Pancreas (tissue), 10 donors: ENCODE results near the gene BTD. TPM values are rescaled to one million over a fixed set of nuclear protein-coding genes. Genes with fewer than 3 reads are reported as not detected.

Experiments used
- ATAC-seq, 4 donors: fragments of 200-7000 bp; cut with Tn5 transposase; one replicate each; pipeline versions ENCODE4 v1.8.0 to v1.9.1; 2020; ENCODE audit warnings: mild to moderate bottlenecking in 4 of 4, moderate library complexity in 4 of 4
- DNase-seq, 6 donors: peaks; one replicate each; pipeline ENCODE4 v3.0.0-alpha.2; 2020
- FAIRE-seq: peaks from 2 replicates; lab custom pipeline; 2012; peaks lifted over from hg19 to GRCh38; lab: Jason Lieb, UNC
- H3K27ac ChIP-seq, 4 donors: fragments of 200-600 bp; sonication (generic); 1 replicate in 3 of 4; 2 replicates in 1 of 4; pipeline versions ENCODE4 v1.5.0 to v1.8.0; 2020
- H3K27me3 ChIP-seq, 4 donors: fragments of 200-600 bp; one replicate each; pipeline ENCODE4 v1.8.0; 2021
- H3K36me3 ChIP-seq, 3 donors: fragments of 200-600 bp; sonication (generic) in 1 of 3; one replicate each; pipeline versions ENCODE4 v1.5.0 to v1.8.0; 2020 to 2021
- H3K4me1 ChIP-seq, 3 donors: fragments of 200-600 bp; one replicate each; pipeline ENCODE4 v1.8.0; 2021
- H3K4me3 ChIP-seq, 4 donors: fragments of 200-600 bp; sonication (generic) in 2 of 4; one replicate each; pipeline versions ENCODE4 v1.5.0 to v1.8.0; 2020 to 2021
- H3K9me3 ChIP-seq, 4 donors: fragments of 200-600 bp; one replicate each; pipeline ENCODE4 v1.8.0; 2021
- WGBS, 2 donors: extraction: QIAGEN DNeasy Blood & Tissue Kit; methylation state at CpG; one replicate each; pipeline ENCODE4 v1.1.7; 2013; 5-methylcytosine and 5-hydroxymethylcytosine counted together
- intact Hi-C, 3 donors: fragments of 100-400 bp; cut with DNase I; formaldehyde crosslinking; loops; one replicate each; pipeline versions ENCODE4 v1.11.1 to v1.14.2; 2022
- polyA plus RNA-seq, 2 donors: library from polyadenylated mRNA; stranded (reverse); fragments of 200-250 nt; gene quantifications; one replicate each; pipeline ENCODE4 v1.2.3, GENCODE V29; 2013
- total RNA-seq, 6 donors: library from RNA; stranded (reverse); fragmentation: NEBNext Ultra II Directional in 4 of 6; extraction: Animal tissue kit (Norgen Biotek cat#: 25700) in 4 of 6; gene quantifications; one replicate each; pipeline versions ENCODE4 v1.2.1 to v1.2.4, GENCODE V29; 2021 to 2023
- TF ChIP-seq, protein P1 (sequence below), 4 donors: fragments of 200-600 bp; sonication (generic) in 3 of 4; IDR thresholded peaks; one replicate each; pipeline versions ENCODE4 v1.5.0 to v1.8.0; 2021; ENCODE audit warnings: antibody characterized with exemption in 4 of 4
- donor health status: healthy with polysubstance abuse.
- donor health status: DM: no; HTN: no; CAD: no; lungs with moderate emphysema.
- donor health status: DM: no; HTN: no; CAD: no.
- donor health status: control.
- donor health status: control.
- donor health status: Bipolar disorder and iron deficiency.
- donor health status: DM: yes; HTN: yes; CAD: no.
- donor health status: DM: no; HTN: no; CAD: no.
- donor health status: DM: no; HTN: no; CAD: no.
- donor health status: DM: yes; HTN: yes; CAD: no.

BTD gene
- total and polyA plus RNA-seq, 8 donors, result 6.2 to 22.0 (median 15.6) TPM

DNA sequence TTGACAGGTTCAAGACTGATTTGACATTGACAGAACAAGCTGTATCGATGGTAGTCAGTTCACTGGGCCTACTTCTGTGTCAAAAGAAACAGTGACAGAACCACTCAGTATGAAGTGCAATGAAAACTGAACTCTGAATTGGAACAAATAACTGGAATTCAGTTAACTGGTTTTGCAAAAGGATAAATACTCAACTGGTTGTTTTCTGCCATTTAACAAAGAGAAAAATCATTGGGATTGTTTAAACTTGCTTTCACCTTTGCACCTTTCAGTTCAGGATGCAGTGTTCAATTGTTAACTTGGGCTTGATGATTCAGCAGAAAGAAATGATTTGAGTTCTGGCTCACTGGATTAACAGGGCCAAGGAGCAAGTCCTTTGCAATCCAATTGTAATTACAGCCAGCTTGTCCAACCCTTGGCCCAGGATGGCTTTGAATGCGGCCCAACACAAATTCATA lies 4.9 kb downstream of the BTD start:
- DNase-seq (peak in 1 of 6 donors; percentile 23), FAIRE-seq (no peak)
- H3K4me3 ChIP-seq, result no peak overlapping the region

DNA sequence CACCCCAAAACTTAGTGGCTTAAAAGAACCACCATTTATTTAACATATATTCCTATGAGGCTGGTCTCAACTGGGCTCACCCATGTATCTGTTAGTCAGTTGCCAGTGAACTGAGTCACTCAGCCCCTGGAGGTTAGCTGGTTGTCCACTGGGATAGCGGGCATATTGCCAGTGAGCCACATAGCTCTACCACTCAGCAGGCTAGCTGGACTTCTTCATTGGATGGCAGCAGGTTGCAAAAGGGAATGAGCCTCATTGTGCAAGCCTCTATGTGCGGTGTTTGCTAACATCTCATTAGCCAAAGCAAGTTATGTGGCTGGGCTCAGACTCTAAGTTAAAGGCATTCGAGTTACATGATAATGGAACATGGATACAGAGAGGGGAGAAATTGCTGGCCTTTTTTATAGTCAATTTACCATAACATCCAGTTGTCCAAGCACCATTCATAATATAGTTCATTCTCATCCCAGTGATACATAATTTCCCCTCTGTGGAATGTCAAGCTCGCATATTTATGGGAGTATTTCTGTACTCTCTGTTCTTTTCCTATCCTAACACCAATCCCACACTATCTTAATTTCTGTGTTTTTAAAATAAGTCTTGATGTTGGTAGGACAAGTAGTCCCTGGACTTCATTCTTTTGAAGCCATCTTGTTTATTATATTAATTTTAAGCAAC lies 8.7 kb downstream of the BTD start:
- H3K27me3 ChIP-seq, result no peaks in the 10 kb centered on the region
- TF ChIP-seq, protein P1, sequence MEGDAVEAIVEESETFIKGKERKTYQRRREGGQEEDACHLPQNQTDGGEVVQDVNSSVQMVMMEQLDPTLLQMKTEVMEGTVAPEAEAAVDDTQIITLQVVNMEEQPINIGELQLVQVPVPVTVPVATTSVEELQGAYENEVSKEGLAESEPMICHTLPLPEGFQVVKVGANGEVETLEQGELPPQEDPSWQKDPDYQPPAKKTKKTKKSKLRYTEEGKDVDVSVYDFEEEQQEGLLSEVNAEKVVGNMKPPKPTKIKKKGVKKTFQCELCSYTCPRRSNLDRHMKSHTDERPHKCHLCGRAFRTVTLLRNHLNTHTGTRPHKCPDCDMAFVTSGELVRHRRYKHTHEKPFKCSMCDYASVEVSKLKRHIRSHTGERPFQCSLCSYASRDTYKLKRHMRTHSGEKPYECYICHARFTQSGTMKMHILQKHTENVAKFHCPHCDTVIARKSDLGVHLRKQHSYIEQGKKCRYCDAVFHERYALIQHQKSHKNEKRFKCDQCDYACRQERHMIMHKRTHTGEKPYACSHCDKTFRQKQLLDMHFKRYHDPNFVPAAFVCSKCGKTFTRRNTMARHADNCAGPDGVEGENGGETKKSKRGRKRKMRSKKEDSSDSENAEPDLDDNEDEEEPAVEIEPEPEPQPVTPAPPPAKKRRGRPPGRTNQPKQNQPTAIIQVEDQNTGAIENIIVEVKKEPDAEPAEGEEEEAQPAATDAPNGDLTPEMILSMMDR (IDR thresholded peaks at IDR 0.05), result no peak
- no peak for FAIRE-seq
- peak in 1 of 4 donors; percentile 11 for ATAC-seq
- peak in 2 of 6 donors; percentile 44 to 57 for DNase-seq
- H3K4me1 ChIP-seq, result peaks cover 18 to 73% (median 60%) of the 10 kb centered on the region in 3 donors
- WGBS, 2 donors, result 71% methylated on average over 4 of the region's 4 CpGs
- H3K4me3 ChIP-seq, result no peak overlapping the region
- H3K9me3 ChIP-seq, result no peaks in the 10 kb centered on the region
- peak overlapping the region in 1 of 4 donors; percentile 4 for H3K27ac ChIP-seq
- intact Hi-C loops, result no loop called here
- no peaks in the 10 kb centered on the region for H3K36me3 ChIP-seq

More for the DNA sequence above, 4.9 kb downstream of the BTD start:
- Histone ChIP-seq H3K36me3 (no peaks in the 10 kb centered on the region), H3K27me3 (no peaks in the 10 kb centered on the region), H3K4me1 (peaks cover 10 to 58% (median 58%) of the 10 kb centered on the region in 3 donors), H3K9me3 (no peaks in the 10 kb centered on the region), H3K27ac (peak overlapping the region; percentile 20 to 80 (median 56))
- TF ChIP-seq, protein P1 (IDR thresholded peaks at IDR 0.05), result no peak
- WGBS, 2 donors, result 7 to 19% methylated on average over 2 of the region's 2 CpGs
- intact Hi-C loops, result no loop called here
- peak; percentile 27 to 49 (median 40) for ATAC-seq

DNA sequence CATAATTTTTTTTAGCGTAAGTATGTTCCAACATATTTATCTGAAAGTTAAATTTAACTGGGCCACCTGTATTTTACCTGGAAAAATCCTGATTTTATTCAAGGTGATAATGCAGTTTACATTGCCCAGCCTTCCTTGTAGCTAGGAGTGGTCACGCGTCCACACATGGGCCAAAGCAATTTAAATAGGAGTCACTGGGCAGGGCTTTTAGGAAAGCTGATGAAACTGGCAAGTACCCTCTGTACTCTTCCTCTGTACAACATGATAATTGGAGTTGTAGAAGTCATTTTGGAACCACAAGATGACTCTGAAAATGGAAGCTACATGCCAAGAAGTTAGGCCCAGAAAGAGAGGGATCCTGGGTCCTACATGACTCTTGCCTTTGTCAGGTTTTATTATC lies 9.5 kb downstream of the BTD start:
- 41 to 44% methylated on average over 3 of the region's 3 CpGs for WGBS, 2 donors

DNA sequence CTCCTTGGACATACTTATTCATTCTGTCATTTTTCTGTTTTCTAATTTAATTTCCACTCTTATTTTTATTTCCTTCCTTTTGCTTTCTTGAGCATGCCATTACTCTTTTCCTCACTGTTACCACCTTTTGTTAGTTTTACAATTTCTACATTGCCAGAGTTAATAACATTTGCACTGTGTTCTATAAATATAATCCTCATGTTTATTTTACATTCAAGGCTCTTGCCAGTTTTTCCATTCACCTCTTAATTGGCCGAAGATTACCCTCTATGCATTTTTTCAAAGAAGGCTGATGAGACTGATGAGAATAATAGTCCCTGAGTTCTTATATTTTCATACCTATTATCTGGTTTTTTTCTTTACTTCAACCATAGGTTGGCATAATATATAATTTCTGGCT lies 10.5 kb downstream of the BTD start:
- no peak for DNase-seq
- H3K36me3 ChIP-seq, result no peaks in the 10 kb centered on the region
- WGBS, 2 donors, result 27% methylated on average over 1 of the region's 1 CpG
- H3K27me3 ChIP-seq, result no peaks in the 10 kb centered on the region
- intact Hi-C loops, result no loop called here
- peaks cover 13 to 56% (median 43%) of the 10 kb centered on the region in 3 donors for H3K4me1 ChIP-seq
- no peaks in the 10 kb centered on the region for H3K9me3 ChIP-seq
- no peak overlapping the region for H3K4me3 ChIP-seq
- FAIRE-seq, result no peak
- TF ChIP-seq, protein P1 (IDR thresholded peaks at IDR 0.05), result no peak
- peak in 2 of 4 donors; percentile 19 to 32 for ATAC-seq
- H3K27ac ChIP-seq, result peak overlapping the region in 2 of 4 donors; percentile 23 to 50

More for the DNA sequence above, 9.5 kb downstream of the BTD start:
- Histone ChIP-seq H3K4me1 (peaks cover 13 to 65% (median 53%) of the 10 kb centered on the region in 3 donors), H3K27me3 (no peaks in the 10 kb centered on the region), H3K36me3 (no peaks in the 10 kb centered on the region), H3K9me3 (no peaks in the 10 kb centered on the region), H3K4me3 (no peak overlapping the region), H3K27ac (peak overlapping the region in 1 of 4 donors; percentile 50)
- TF ChIP-seq, protein P1 (IDR thresholded peaks at IDR 0.05), result no peak
- ATAC-seq (peak in 2 of 4 donors; percentile 19 to 35), FAIRE-seq (no peak), DNase-seq (peak in 1 of 6 donors; percentile 18)
- intact Hi-C loops, result no loop called here

DNA sequence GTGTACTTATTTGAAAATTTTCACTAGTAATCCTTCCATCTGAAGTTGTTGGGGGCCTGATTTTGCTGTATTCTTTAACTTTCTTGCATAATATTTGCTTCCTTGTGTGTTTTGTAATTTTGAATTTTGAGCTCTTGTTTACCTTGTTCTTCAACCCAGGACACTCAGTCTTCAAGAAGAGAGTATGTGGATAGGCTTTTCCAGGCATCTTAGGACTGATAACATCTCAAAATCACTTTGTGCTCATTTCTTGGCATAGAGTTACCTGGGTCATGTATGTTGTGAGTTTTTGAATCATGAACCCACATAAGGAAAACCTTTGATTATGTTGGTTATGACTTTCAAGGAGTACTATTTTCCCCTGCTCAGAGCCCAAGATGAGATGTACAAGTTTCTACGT lies 13.4 kb downstream of the BTD start:
- Histone ChIP-seq H3K27ac (no peak overlapping the region), H3K9me3 (no peaks in the 10 kb centered on the region), H3K27me3 (no peaks in the 10 kb centered on the region), H3K36me3 (no peaks in the 10 kb centered on the region), H3K4me1 (peaks cover 13 to 30% (median 24%) of the 10 kb centered on the region in 3 donors), H3K4me3 (no peak overlapping the region)
- FAIRE-seq (no peak), ATAC-seq (no peak), DNase-seq (no peak)
- intact Hi-C loops, result no loop called here
- TF ChIP-seq, protein P1 (IDR thresholded peaks at IDR 0.05), result no peak
- WGBS, 2 donors, result 84 to 85% methylated on average over 1 of the region's 1 CpG
